G401 (cell line): ENCODE measurements around the gene TCL1A. TPM values are rescaled to one million over a fixed set of nuclear protein-coding genes. Genes with fewer than 3 reads are reported as not detected.

Experiments
- total RNA-seq: library from RNA; depleted of rRNA; stranded (reverse); fragments of >200 nt; shearing (Covaris generic); gene quantifications from 2 replicates; pipeline ENCODE4 v1.2.3, GENCODE V29; 2014; rRNA removed

Gene TCL1A
- total RNA-seq, 1 experiment from 2014 or later = not detected

Other genes with a start within 250 kb of the TCL1A start
- 0.55 and 2.4 TPM in 2 replicates for gene SYNE3, start 197.5 kb downstream of the TCL1A start, total RNA-seq
- gene GLRX5, start 179.1 kb downstream of the TCL1A start, total RNA-seq = 104 and 105 TPM in 2 replicates
- not detected in 2 replicates for gene TCL1B, start 27.7 kb downstream of the TCL1A start, total RNA-seq
- gene TUNAR, start 162.7 kb upstream of the TCL1A start, total RNA-seq = not detected in 2 replicates